Activated B cell treated with CpG ODN at 0.5 μM for 24 hours (primary cell): ENCODE data around the gene GNG3. TPM values are rescaled to one million over a fixed set of nuclear protein-coding genes. Genes with fewer than 3 reads are reported as not detected.

Source experiments
- ATAC-seq: fragments of 200-7000 bp; cut with Tn5 transposase; one replicate; pipeline ENCODE4 v1.10.0; 2021; ENCODE audit warnings: low read depth, mild to moderate bottlenecking, moderate library complexity
- CTCF ChIA-PET: fragments of 350-600 bp; sonication (Branson Sonifier 250); formaldehyde crosslinking; loops from one replicate; lab custom pipeline; 2021; ENCODE audit warnings: antibody characterized with exemption; lab: Charles Lee
- POLR2A ChIA-PET: fragments of 350-600 bp; sonication (Branson Sonifier 250); formaldehyde crosslinking; loops from one replicate; lab custom pipeline; 2021; ENCODE audit warnings: antibody characterized with exemption; lab: Charles Lee
- DNase-seq: peaks from one replicate; pipeline ENCODE4 v3.0.0; 2022
- H3K27ac Mint-ChIP-seq: one replicate; pipeline ENCODE4 v1.8.0; 2020; ENCODE audit warnings: mixed read lengths
- H3K27me3 Mint-ChIP-seq: one replicate; pipeline ENCODE4 v1.8.0; 2021; ENCODE audit warnings: mixed read lengths
- H3K36me3 Mint-ChIP-seq: one replicate; pipeline ENCODE4 v1.8.0; 2021; ENCODE audit warnings: low read depth, mixed read lengths
- H3K4me1 Mint-ChIP-seq: one replicate; pipeline ENCODE4 v1.8.0; 2021; ENCODE audit warnings: mixed read lengths
- H3K4me3 Mint-ChIP-seq: one replicate; pipeline ENCODE4 v1.8.0; 2020; ENCODE audit warnings: mild to moderate bottlenecking, mixed read lengths
- H3K9me3 Mint-ChIP-seq: one replicate; pipeline ENCODE4 v1.8.0; 2020; ENCODE audit warnings: mixed read lengths
- intact Hi-C: fragments of 100-400 bp; cut with micrococcal nuclease; formaldehyde crosslinking; loops from one replicate; pipeline ENCODE4 v1.15.1; 2024
- total RNA-seq: library from RNA; stranded (reverse); gene quantifications from 2 replicates; pipeline ENCODE4 v1.2.3, GENCODE V29; 2022
- TF ChIP-seq, protein P1 (sequence below): fragments of 200-600 bp; IDR thresholded peaks from one replicate; pipeline ENCODE4 v1.8.0; 2022; ENCODE audit warnings: antibody characterized with exemption, mild to moderate bottlenecking

GNG3 gene
- 1.8 and 2.7 TPM in 2 replicates for total RNA-seq

GRCh38 chr11:62707277-62707861 lies at the start of gene GNG3, which contains the start of gene BSCL2:
TSS of gene GNG3 (plus strand) at chr11:62707676. CDS start at chr11:62708296, 620 bp downstream.
TSS of gene BSCL2 (minus strand) at chr11:62707424. CDS start at chr11:62707195, 229 bp downstream.
- H3K4me1 Mint-ChIP-seq: peaks cover 53% of the 10 kb centered on the region
- TF ChIP-seq, protein P1, sequence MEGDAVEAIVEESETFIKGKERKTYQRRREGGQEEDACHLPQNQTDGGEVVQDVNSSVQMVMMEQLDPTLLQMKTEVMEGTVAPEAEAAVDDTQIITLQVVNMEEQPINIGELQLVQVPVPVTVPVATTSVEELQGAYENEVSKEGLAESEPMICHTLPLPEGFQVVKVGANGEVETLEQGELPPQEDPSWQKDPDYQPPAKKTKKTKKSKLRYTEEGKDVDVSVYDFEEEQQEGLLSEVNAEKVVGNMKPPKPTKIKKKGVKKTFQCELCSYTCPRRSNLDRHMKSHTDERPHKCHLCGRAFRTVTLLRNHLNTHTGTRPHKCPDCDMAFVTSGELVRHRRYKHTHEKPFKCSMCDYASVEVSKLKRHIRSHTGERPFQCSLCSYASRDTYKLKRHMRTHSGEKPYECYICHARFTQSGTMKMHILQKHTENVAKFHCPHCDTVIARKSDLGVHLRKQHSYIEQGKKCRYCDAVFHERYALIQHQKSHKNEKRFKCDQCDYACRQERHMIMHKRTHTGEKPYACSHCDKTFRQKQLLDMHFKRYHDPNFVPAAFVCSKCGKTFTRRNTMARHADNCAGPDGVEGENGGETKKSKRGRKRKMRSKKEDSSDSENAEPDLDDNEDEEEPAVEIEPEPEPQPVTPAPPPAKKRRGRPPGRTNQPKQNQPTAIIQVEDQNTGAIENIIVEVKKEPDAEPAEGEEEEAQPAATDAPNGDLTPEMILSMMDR: no peak
- peak within 1 kb of the TSS; percentile 96 for H3K4me3 Mint-ChIP-seq

DNA sequence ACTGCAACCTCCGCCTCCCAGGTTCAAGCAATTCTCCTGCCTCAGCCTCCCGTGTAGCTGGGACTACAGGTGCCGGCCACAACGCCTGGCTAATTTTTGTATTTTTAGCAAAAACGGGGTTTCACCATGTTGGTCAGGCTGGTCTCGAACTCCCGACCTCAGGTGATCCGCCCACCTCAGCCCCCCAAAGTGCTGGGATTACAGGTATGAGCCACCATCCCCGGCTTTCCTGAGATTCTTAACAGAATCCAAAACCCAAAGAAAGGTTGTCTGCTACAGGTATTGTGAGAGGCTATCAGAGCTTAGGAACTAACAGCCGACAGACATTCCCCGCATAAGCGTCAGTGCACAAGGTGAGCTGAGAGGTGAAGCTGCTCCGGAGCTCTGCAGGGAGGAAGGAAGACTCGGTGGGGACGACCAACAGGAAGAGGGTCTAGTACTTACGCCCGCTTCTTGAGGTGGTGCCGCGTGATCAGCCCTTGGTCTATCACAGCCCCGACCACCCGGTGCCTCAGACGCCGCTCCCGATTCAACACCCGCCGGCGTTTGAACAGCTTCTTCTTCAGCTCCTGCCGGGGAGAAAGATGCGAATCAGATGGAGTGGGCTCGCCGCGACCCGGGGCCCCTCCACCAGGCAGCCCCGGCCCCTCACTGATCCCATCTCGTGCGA lies 42.9 kb upstream of the GNG3 start:
- peaks cover 48% of the 10 kb centered on the region for H3K36me3 Mint-ChIP-seq
- no peaks in the 10 kb centered on the region for H3K9me3 Mint-ChIP-seq
- TF ChIP-seq, protein P1: no peak
- H3K4me3 Mint-ChIP-seq: peak overlapping the region; percentile 97
- peak overlapping the region; percentile 88 for H3K27ac Mint-ChIP-seq
- peak; percentile 43 for ATAC-seq
- no peaks in the 10 kb centered on the region for H3K27me3 Mint-ChIP-seq
- intact Hi-C loops: loop anchor here (1.0 to 2.0 kb wide), 9 partner anchors 11 to 217 kb away; partner anchors contain the start of genes EML3, GANAB, INTS5 and TMEM179B
- DNase-seq: no peak
- POLR2A ChIA-PET: interaction anchor here (0.6 to 12.8 kb wide), 55 partner anchors 11 to 1653 kb away, joined by 3 to 400 read pairs (median 7); partner anchors contain the start of genes B3GAT3, BSCL2, COX8A and EEF1G
- H3K4me1 Mint-ChIP-seq: peaks cover 40% of the 10 kb centered on the region
- CTCF ChIA-PET: interaction anchor here (0.8 to 2.1 kb wide), 11 partner anchors 10 to 240 kb away, joined by 3 to 12 read pairs (median 4); partner anchors contain the start of genes INTS5, SLC3A2 and TUT1

More at GRCh38 chr11:62707277-62707861, at the start of gene GNG3, which contains the start of gene BSCL2:
- CTCF ChIA-PET: interaction anchor here (1.0 to 1.6 kb wide), 2 partner anchors 42 to 174 kb away, joined by 3 to 5 read pairs; partner anchors contain the start of genes C11orf98, CSKMT and SLC3A2
- peaks cover 27% of the 10 kb centered on the region for H3K36me3 Mint-ChIP-seq
- H3K27ac Mint-ChIP-seq: peak within 1 kb of the TSS; percentile 99
- POLR2A ChIA-PET: interaction anchor here (0.6 to 8.0 kb wide), 21 partner anchors 20 to 174 kb away, joined by 3 to 188 read pairs (median 22); partner anchors contain the start of genes C11orf98, CSKMT, EEF1G and HNRNPUL2
- H3K9me3 Mint-ChIP-seq: no peaks in the 10 kb centered on the region
- H3K27me3 Mint-ChIP-seq: no peaks in the 10 kb centered on the region
- intact Hi-C loops: loop anchor here (2.0 kb wide), 1 partner anchor 29 kb away; the partner anchor contains the start of gene UBXN1
- ATAC-seq: no peak
- peak; percentile 18 for DNase-seq

GRCh38 chr11:62665075-62665598 lies 42.3 kb upstream of the GNG3 start, which contains the start of the genes C11orf98 and CSKMT:
TSS of gene C11orf98 (minus strand) at chr11:62665210. CDS start at chr11:62665169, 41 bp downstream.
TSS of gene CSKMT (plus strand) at chr11:62665312. CDS start at chr11:62665880, 568 bp downstream.
- Mint-ChIP-seq H3K27ac (peak within 1 kb of the TSS; percentile 88), H3K9me3 (no peaks in the 10 kb centered on the region), H3K4me1 (peaks cover 45% of the 10 kb centered on the region), H3K4me3 (peak within 1 kb of the TSS; percentile 97), H3K27me3 (no peaks in the 10 kb centered on the region), H3K36me3 (peaks cover 48% of the 10 kb centered on the region)
- POLR2A ChIA-PET: interaction anchor here (0.7 to 12.8 kb wide), 58 partner anchors 11 to 1653 kb away, joined by 3 to 400 read pairs (median 6); partner anchors contain the start of genes B3GAT3, BSCL2, COX8A and EEF1G
- TF ChIP-seq, protein P1: no peak
- DNase-seq (peak; percentile 95), ATAC-seq (peak; percentile 89)
- CTCF ChIA-PET: interaction anchor here (0.8 to 2.1 kb wide), 11 partner anchors 10 to 241 kb away, joined by 3 to 12 read pairs (median 4); partner anchors contain the start of genes INTS5, SLC3A2 and TUT1
- intact Hi-C loops: loop anchor here (1.0 to 2.0 kb wide), 9 partner anchors 12 to 216 kb away; partner anchors contain the start of genes EML3, GANAB, INTS5 and TMEM179B

GRCh38 chr11:62665599-62666258 lies 41.7 kb upstream of the GNG3 start:
- Mint-ChIP-seq H3K9me3 (no peaks in the 10 kb centered on the region), H3K4me1 (peaks cover 49% of the 10 kb centered on the region), H3K36me3 (peaks cover 45% of the 10 kb centered on the region), H3K27ac (peak overlapping the region; percentile 88), H3K27me3 (no peaks in the 10 kb centered on the region), H3K4me3 (peak overlapping the region; percentile 97)
- ATAC-seq: peak; percentile 33
- ChIA-PET CTCF (interaction anchor here (0.8 to 2.1 kb wide), 10 partner anchors 10 to 241 kb away, joined by 3 to 12 read pairs (median 4); partner anchors contain the start of genes INTS5, SLC3A2 and TUT1), POLR2A (interaction anchor here (0.5 to 12.8 kb wide), 54 partner anchors 12 to 1652 kb away, joined by 3 to 400 read pairs (median 6); partner anchors contain the start of genes B3GAT3, BSCL2, EEF1G and EML3)
- DNase-seq: no peak
- intact Hi-C loops: loop anchor here (1.0 to 2.0 kb wide), 9 partner anchors 12 to 216 kb away; partner anchors contain the start of genes EML3, GANAB, INTS5 and TMEM179B
- TF ChIP-seq, protein P1: no peak
